Neural crest cell (in vitro differentiated cells): Measurements from ENCODE around the gene DYRK3. TPM values are rescaled to one million over a fixed set of nuclear protein-coding genes. Genes with fewer than 3 reads are reported as not detected.

Experiments used
- DNase-seq: peaks from one replicate; pipeline ENCODE4 v3.0.0; 2021; ENCODE audit warnings: low read depth, mixed read lengths, low spot score
- H3K27ac Mint-ChIP-seq: one replicate; pipeline ENCODE4 v1.8.0; 2021; ENCODE audit warnings: mild to moderate bottlenecking, mixed read lengths; ENCODE audit not compliant: unreplicated experiment
- H3K27me3 Mint-ChIP-seq: 2 replicates; pipeline ENCODE4 v1.8.0; 2021; ENCODE audit warnings: low read depth, mild to moderate bottlenecking, mixed read lengths
- H3K36me3 Mint-ChIP-seq: 2 replicates; pipeline ENCODE4 v1.8.0; 2021; ENCODE audit warnings: low read depth, mild to moderate bottlenecking, mixed read lengths
- H3K4me1 Mint-ChIP-seq: 2 replicates; pipeline ENCODE4 v1.8.0; 2021; ENCODE audit warnings: mixed read lengths
- H3K4me3 Mint-ChIP-seq: one replicate; pipeline ENCODE4 v1.8.0; 2021; ENCODE audit warnings: mild to moderate bottlenecking, mixed read lengths
- H3K9me3 Mint-ChIP-seq: 2 replicates; pipeline ENCODE4 v1.8.0; 2021; ENCODE audit warnings: mixed read lengths
- CTCF ChIP-seq: fragments of 200-600 bp; sonication (generic); conservative IDR thresholded peaks from 2 replicates; pipeline ENCODE4 v1.5.0; 2021; ENCODE audit warnings: antibody characterized with exemption, mild to moderate bottlenecking
- total RNA-seq: library from RNA; stranded (reverse); gene quantifications from 2 replicates; pipeline ENCODE4 v1.2.1, GENCODE V29; 2021

DYRK3 gene
- total RNA-seq, 1 donor from 2014 or later: 12.5 TPM

- Mint-ChIP-seq H3K27me3 (peaks cover 36% of the 10 kb centered on the region), H3K4me3 (peak within 1 kb of the TSS; percentile 98), H3K36me3 (no peaks in the 10 kb centered on the region), H3K27ac (peak within 1 kb of the TSS; percentile 99), H3K9me3 (no peaks in the 10 kb centered on the region), H3K4me1 (peaks cover 50% of the 10 kb centered on the region)
- peak; percentile 69 for DNase-seq
- no peak for TF ChIP-seq CTCF
Observed at GRCh38 chr1:206684478-206685333, 49.4 kb downstream of the DYRK3 start, which contains the start of gene MAPKAPK2. Gene MAPKAPK2 (plus strand): TSS chr1:206684905. CDS start chr1:206685230, 325 bp downstream.

- Mint-ChIP-seq H3K4me3 (peak overlapping the region; percentile 98), H3K9me3 (no peaks in the 10 kb centered on the region), H3K4me1 (peaks cover 50% of the 10 kb centered on the region), H3K27ac (peak overlapping the region; percentile 99), H3K36me3 (no peaks in the 10 kb centered on the region), H3K27me3 (peaks cover 35% of the 10 kb centered on the region)
- TF ChIP-seq CTCF: no peak
- peak; percentile 22 for DNase-seq
Observed at GRCh38 chr1:206685334-206685768, 50.0 kb downstream of the DYRK3 start.

GRCh38 chr1:206685769-206686477 is 50.6 kb downstream of the DYRK3 start:
- Mint-ChIP-seq H3K27me3 (peaks cover 34% of the 10 kb centered on the region), H3K4me1 (peaks cover 51% of the 10 kb centered on the region), H3K36me3 (no peaks in the 10 kb centered on the region), H3K4me3 (peak overlapping the region; percentile 99), H3K9me3 (no peaks in the 10 kb centered on the region), H3K27ac (peak overlapping the region; percentile 99)
- peak; percentile 29 for DNase-seq
- TF ChIP-seq CTCF: no peak

- Mint-ChIP-seq H3K27ac (peak overlapping the region; percentile 95), H3K9me3 (no peaks in the 10 kb centered on the region), H3K27me3 (peaks cover 28% of the 10 kb centered on the region), H3K4me3 (peak overlapping the region; percentile 99), H3K4me1 (peaks cover 58% of the 10 kb centered on the region), H3K36me3 (no peaks in the 10 kb centered on the region)
- TF ChIP-seq CTCF: no peak
- no peak for DNase-seq
Observed at GRCh38 chr1:206686478-206687249, 51.3 kb downstream of the DYRK3 start.

GRCh38 chr1:206687251-206687914 is 52.0 kb downstream of the DYRK3 start:
- H3K9me3 Mint-ChIP-seq: no peaks in the 10 kb centered on the region
- no peak for TF ChIP-seq CTCF
- peak overlapping the region; percentile 99 for H3K4me3 Mint-ChIP-seq
- peaks cover 23% of the 10 kb centered on the region for H3K27me3 Mint-ChIP-seq
- peak overlapping the region; percentile 72 for H3K27ac Mint-ChIP-seq
- peaks cover 65% of the 10 kb centered on the region for H3K4me1 Mint-ChIP-seq
- DNase-seq: no peak
- H3K36me3 Mint-ChIP-seq: no peaks in the 10 kb centered on the region
